GM23248 (cell line): ENCODE results near the gene LYAR. TPM values are rescaled to one million over a fixed set of nuclear protein-coding genes. Genes with fewer than 3 reads are reported as not detected.

Source experiments
- DNase-seq: peaks from one replicate; pipeline ENCODE4 v3.0.0-alpha.2; 2015
- H2AFZ ChIP-seq: fragments of 200-600 bp; sonication (generic); 2 replicates; pipeline ENCODE4 v1.6.1; 2016; ENCODE audit warnings: antibody characterized with exemption
- H3F3A ChIP-seq: fragments of 200-600 bp; sonication (generic); 2 replicates; pipeline ENCODE4 v1.6.1; 2016; ENCODE audit warnings: mild to moderate bottlenecking, antibody characterized with exemption, mixed run types; ENCODE audit not compliant: insufficient read depth
- H3K27ac ChIP-seq: fragments of 200-600 bp; sonication (generic); 2 replicates; pipeline ENCODE4 v1.5.1; 2016; ENCODE audit warnings: mild to moderate bottlenecking
- H3K27me3 ChIP-seq: fragments of 200-600 bp; sonication (generic); replicated peaks from 2 replicates; pipeline ENCODE4 v1.6.1; 2016; ENCODE audit warnings: mild to moderate bottlenecking; ENCODE audit not compliant: insufficient read depth
- H3K36me3 ChIP-seq: fragments of 200-600 bp; sonication (generic); 2 replicates; pipeline ENCODE4 v1.6.1; 2016; ENCODE audit warnings: low read depth, mild to moderate bottlenecking
- H3K4me1 ChIP-seq: fragments of 200-600 bp; sonication (generic); 2 replicates; pipeline ENCODE4 v1.6.1; 2016; ENCODE audit warnings: mild to moderate bottlenecking; ENCODE audit not compliant: insufficient read depth
- H3K4me2 ChIP-seq: fragments of 200-600 bp; sonication (generic); one replicate; pipeline ENCODE4 v1.6.1; 2016; ENCODE audit warnings: mild to moderate bottlenecking; ENCODE audit not compliant: unreplicated experiment
- H3K4me3 ChIP-seq: fragments of 200-600 bp; sonication (generic); 2 replicates; pipeline ENCODE4 v1.5.1; 2016; ENCODE audit warnings: mild to moderate bottlenecking
- H3K79me2 ChIP-seq: fragments of 200-600 bp; sonication (generic); 2 replicates; pipeline ENCODE4 v1.6.1; 2016; ENCODE audit warnings: mild to moderate bottlenecking; ENCODE audit not compliant: insufficient read depth
- H3K9ac ChIP-seq: fragments of 200-600 bp; sonication (generic); 2 replicates; pipeline ENCODE4 v1.6.1; 2016; ENCODE audit warnings: mild to moderate bottlenecking
- H3K9me2 ChIP-seq: fragments of 200-600 bp; sonication (generic); 2 replicates; pipeline ENCODE4 v1.6.1; 2016; ENCODE audit warnings: mixed run types, mild to moderate bottlenecking, moderate library complexity; ENCODE audit not compliant: insufficient read depth
- H3K9me3 ChIP-seq: fragments of 200-600 bp; sonication (generic); one replicate; pipeline ENCODE4 v1.6.1; 2017; ENCODE audit warnings: low read depth
- H4K20me1 ChIP-seq: fragments of 200-600 bp; sonication (generic); 2 replicates; pipeline ENCODE4 v1.6.0; 2016; ENCODE audit not compliant: insufficient read depth
- EZH2 ChIP-seq: fragments of 200-600 bp; sonication (generic); IDR thresholded peaks from 2 replicates; pipeline ENCODE4 v1.6.1; 2018; ENCODE audit warnings: antibody characterized with exemption, mild to moderate bottlenecking; ENCODE audit not compliant: insufficient read depth, poor library complexity, severe bottlenecking
- EZH2phosphoT487 ChIP-seq: fragments of 200-600 bp; sonication (generic); IDR thresholded peaks from 2 replicates; pipeline ENCODE4 v1.6.1; 2018; ENCODE audit warnings: antibody characterized with exemption, moderate library complexity, mild to moderate bottlenecking, low read depth; ENCODE audit not compliant: insufficient read depth
- WGBS, 2 experiments: methylation state at CpG; one replicate each; pipeline ENCODE4 v1.1.6; 2015 to 2017; ENCODE audit warnings: low lambda C conversion rate in 2 of 2, low coverage in 1 of 2; ENCODE audit errors: missing lambda C conversion rate in 2 of 2; 5-methylcytosine and 5-hydroxymethylcytosine counted together
- in situ Hi-C: fragments of 300-500 bp; cut with MboI; formaldehyde crosslinking; loops from 2 replicates; pipeline ENCODE4 v1.15.0; 2020
- polyA plus RNA-seq: library from polyadenylated mRNA; unstranded; fragments of >200 nt; fragmentation: Nextera tagmentation; extraction: Ambion mirVana; gene quantifications from 2 replicates; pipeline ENCODE4 v1.2.1, GENCODE V29; 2016
- total RNA-seq: library from RNA; depleted of rRNA; stranded (reverse); fragments of >200 nt; shearing (Covaris generic); gene quantifications from 2 replicates; pipeline ENCODE4 v1.2.3, GENCODE V29; 2014; rRNA removed

The LYAR gene
- total RNA-seq: 6.7 and 11.9 TPM in 2 replicates
- polyA plus RNA-seq: 15.1 and 16.9 TPM in 2 replicates

- 1 to 2% methylated on average over 69 to 74 of the region's 77 CpGs for WGBS, 2 experiments
- Histone ChIP-seq H3K27ac (peak within 1 kb of the TSS; percentile 48), H3K79me2 (peaks cover 78% of the 10 kb centered on the region), H3K9me2 (no peaks in the 10 kb centered on the region), H3F3A (0 out of 2 replicates have a peak, but pooled peaks cover 7% of the 10 kb centered on the region), H3K4me2 (peak within 1 kb of the TSS; percentile 80), H3K27me3 (no peaks in the 10 kb centered on the region), H4K20me1 (no peaks in the 10 kb centered on the region), H3K9me3 (no peaks in the 10 kb centered on the region), H3K4me1 (peaks cover 14% of the 10 kb centered on the region; the same call in 1 of the 2 replicates), H3K36me3 (no peaks in the 10 kb centered on the region), H2AFZ (peak within 1 kb of the TSS; percentile 93), H3K4me3 (peak within 1 kb of the TSS; percentile 97), H3K9ac (peak within 1 kb of the TSS; percentile 82)
- in situ Hi-C loops: no loop called here
- TF ChIP-seq EZH2phosphoT487 (no peak), EZH2 (no peak)
- peak; percentile 96 for DNase-seq
These were observed at the start of gene LYAR, which contains the start of gene ZBTB49 for GRCh38 chr4:4289941-4290850. LYAR (minus strand) TSS chr4:4290154; CDS start chr4:4283742, 6,412 bp downstream. ZBTB49 (plus strand) TSS chr4:4290251; CDS start chr4:4299946, 9,695 bp downstream.

DNA sequence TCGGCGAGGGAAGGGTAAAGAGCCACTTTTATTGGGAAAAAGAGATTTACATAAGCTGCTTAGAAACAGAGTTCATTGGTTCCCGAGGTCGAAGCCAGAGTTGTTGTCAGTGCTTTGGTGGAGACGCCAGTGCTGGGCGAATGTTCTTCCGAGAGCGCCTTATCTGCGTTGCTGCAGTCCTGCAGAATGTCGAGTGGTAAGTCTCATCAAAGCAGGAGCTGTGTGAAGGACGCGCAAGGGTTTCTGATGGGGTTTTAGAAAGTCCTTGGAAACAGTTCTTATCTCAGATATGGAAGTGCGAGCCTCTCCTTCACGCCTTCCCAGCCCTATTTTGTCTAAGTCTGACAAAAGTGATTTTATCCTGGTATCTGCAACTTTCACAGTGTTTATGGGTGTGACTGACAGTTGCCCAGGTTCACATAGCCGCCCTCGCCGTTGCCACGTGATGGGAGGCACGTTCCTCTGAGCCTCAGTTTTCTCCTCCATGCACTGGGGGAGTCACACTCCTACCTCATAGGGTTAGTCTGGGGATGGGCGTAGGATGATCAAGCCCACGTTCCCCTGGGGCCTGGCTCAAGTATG is 49.6 kb upstream of the LYAR start:
- peak; percentile 4 for DNase-seq
- Histone ChIP-seq H3K9me2 (no peaks in the 10 kb centered on the region), H3K4me2 (no peak overlapping the region), H2AFZ (no peak overlapping the region), H3K36me3 (no peaks in the 10 kb centered on the region), H3K27ac (no peak overlapping the region), H3K27me3 (peaks cover 22% of the 10 kb centered on the region; the same call in 1 of the 2 replicates), H4K20me1 (no peaks in the 10 kb centered on the region), H3K79me2 (no peaks in the 10 kb centered on the region), H3K4me1 (no peaks in the 10 kb centered on the region), H3K4me3 (no peak overlapping the region), H3K9ac (no peak overlapping the region), H3F3A (no peaks in the 10 kb centered on the region), H3K9me3 (no peaks in the 10 kb centered on the region)
- TF ChIP-seq EZH2phosphoT487 (no peak), EZH2 (no peak)
- in situ Hi-C loops: no loop called here
- WGBS, 2 experiments: 35 to 45% methylated on average over 21 of the region's 21 CpGs

DNA sequence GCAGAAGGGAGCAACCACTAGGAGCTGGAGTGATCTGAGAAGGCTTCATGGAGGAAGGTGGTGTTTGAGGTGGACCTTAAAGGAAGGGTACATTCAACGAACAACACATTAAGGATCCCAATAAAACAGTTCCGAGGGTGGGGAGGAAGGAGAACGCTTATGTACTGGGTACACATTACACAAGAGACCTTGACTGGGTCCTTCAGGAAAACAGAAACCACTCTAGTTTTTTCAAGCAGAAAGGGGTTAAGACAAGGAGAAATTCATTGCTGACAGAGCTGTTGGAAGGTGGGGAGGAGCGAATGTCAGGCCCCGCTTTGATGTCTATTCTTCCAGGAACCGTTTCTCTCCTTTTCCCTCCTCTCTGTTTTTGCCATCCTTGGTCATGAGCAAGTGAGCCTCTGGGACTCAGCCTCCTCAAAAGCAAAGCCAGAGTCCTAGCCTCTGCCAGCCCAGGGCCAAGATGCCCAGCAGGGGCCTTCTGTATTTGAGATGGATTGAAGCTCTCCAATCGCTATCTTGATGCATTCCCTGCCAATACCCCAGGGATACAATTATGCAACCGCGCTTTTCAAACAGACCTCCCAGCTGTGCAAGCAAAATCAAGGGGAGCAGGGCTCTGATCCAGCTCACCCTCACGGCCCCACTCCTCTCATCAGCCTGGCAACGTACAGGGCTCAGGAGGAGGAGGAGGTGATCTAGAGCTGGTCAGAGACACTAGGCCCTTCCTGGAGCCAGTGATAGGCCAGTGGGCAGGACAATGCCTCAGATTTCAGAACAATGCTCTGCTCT is 48.5 kb upstream of the LYAR start:
- peaks cover 13% of the 10 kb centered on the region; the same call in 1 of the 2 replicates for H3K27me3 ChIP-seq
- no peak overlapping the region for H3K9ac ChIP-seq
- peaks cover 4% of the 10 kb centered on the region; the same call in 1 of the 2 replicates for H3F3A ChIP-seq
- TF ChIP-seq EZH2phosphoT487: no peak
- no peak for TF ChIP-seq EZH2
- H3K27ac ChIP-seq: no peak overlapping the region
- H4K20me1 ChIP-seq: no peaks in the 10 kb centered on the region
- no peaks in the 10 kb centered on the region for H3K79me2 ChIP-seq
- no peak overlapping the region for H3K4me2 ChIP-seq
- no peak overlapping the region for H3K4me3 ChIP-seq
- H3K36me3 ChIP-seq: no peaks in the 10 kb centered on the region
- H3K4me1 ChIP-seq: no peaks in the 10 kb centered on the region
- H3K9me3 ChIP-seq: no peaks in the 10 kb centered on the region
- no peak for DNase-seq
- in situ Hi-C loops: no loop called here
- WGBS, 2 experiments: 71 to 73% methylated on average over 10 to 11 of the region's 11 CpGs
- no peaks in the 10 kb centered on the region for H3K9me2 ChIP-seq
- no peak overlapping the region for H2AFZ ChIP-seq
